Measurements from ENCODE around the gene HSPA9. TPM values are rescaled to one million over a fixed set of nuclear protein-coding genes. Genes with fewer than 3 reads are reported as not detected.

Gene HSPA9
- total RNA-seq, 1 experiment from 2014 or later: 502 TPM

DNA sequence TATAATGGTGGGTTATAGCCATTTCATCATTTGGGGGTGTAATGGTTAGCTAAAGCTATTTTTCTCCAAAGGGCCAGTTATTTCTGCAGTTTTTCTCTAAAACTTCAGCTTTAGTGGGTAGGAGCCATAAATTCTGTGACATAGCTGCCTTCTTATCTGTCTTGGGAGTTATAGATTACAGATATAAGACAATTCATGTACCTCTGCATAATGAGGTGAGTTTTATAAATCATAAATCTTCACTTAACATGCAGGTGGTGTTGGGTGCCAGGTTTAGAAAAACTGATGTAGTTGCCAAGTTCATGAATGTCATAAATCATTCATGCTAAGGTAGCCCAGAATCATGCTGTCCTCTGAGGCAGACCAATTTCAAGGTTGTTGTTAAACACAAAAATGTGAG is 10.0 kb upstream of the HSPA9 start:
- no TSS peak for BruUV-seq (replicated peaks)
- DNase-seq (ENCODE audit: low spot score): no peak
- H3K4me3 ChIP-seq (ENCODE audit: low read depth, low read length, poor library complexity, severe bottlenecking): no peak overlapping the region
- no peaks in the 10 kb centered on the region for H3K27me3 ChIP-seq (replicated peaks; ENCODE audit: insufficient read depth, low read depth, low read length, poor library complexity)
- POLR2A ChIA-PET (ENCODE audit: low non-redundant PET): no interaction called here
- no peak overlapping the region for H3K27ac ChIP-seq (ENCODE audit: low read depth, low read length, poor library complexity, severe bottlenecking)
- no peak for TF ChIP-seq EZH2 (IDR thresholded peaks at IDR 0.05; ENCODE audit: borderline replicate concordance, low read depth, low read length, poor library complexity, severe bottlenecking)
- TF ChIP-seq, protein P1, sequence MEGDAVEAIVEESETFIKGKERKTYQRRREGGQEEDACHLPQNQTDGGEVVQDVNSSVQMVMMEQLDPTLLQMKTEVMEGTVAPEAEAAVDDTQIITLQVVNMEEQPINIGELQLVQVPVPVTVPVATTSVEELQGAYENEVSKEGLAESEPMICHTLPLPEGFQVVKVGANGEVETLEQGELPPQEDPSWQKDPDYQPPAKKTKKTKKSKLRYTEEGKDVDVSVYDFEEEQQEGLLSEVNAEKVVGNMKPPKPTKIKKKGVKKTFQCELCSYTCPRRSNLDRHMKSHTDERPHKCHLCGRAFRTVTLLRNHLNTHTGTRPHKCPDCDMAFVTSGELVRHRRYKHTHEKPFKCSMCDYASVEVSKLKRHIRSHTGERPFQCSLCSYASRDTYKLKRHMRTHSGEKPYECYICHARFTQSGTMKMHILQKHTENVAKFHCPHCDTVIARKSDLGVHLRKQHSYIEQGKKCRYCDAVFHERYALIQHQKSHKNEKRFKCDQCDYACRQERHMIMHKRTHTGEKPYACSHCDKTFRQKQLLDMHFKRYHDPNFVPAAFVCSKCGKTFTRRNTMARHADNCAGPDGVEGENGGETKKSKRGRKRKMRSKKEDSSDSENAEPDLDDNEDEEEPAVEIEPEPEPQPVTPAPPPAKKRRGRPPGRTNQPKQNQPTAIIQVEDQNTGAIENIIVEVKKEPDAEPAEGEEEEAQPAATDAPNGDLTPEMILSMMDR (conservative IDR thresholded peaks at IDR 0.05; ENCODE audit: low read depth, low read length): no peak
- no peaks in the 10 kb centered on the region for H3K4me1 ChIP-seq (ENCODE audit: insufficient read depth, low read length, poor library complexity, severe bottlenecking)
- CTCF ChIA-PET: no interaction called here
- H3K36me3 ChIP-seq (ENCODE audit: insufficient read depth, low read length, poor library complexity, severe bottlenecking): no peaks in the 10 kb centered on the region
- intact Hi-C loops (cut with micrococcal nuclease; ENCODE audit: unreplicated experiment): no loop called here
- H3K9me3 ChIP-seq (ENCODE audit: low read depth, low read length, poor library complexity, severe bottlenecking): no peaks in the 10 kb centered on the region

GRCh38 chr5:138583984-138584637 is 8.9 kb upstream of the HSPA9 start:
- TF ChIP-seq, protein P1 (conservative IDR thresholded peaks at IDR 0.05; ENCODE audit: low read depth, low read length): no peak
- no peak for TF ChIP-seq EZH2 (IDR thresholded peaks at IDR 0.05; ENCODE audit: borderline replicate concordance, low read depth, low read length, poor library complexity, severe bottlenecking)
- ChIA-PET POLR2A (ENCODE audit: low non-redundant PET) (no interaction called here), CTCF (interaction anchor here (0.5 kb wide), 1 partner anchor 13 kb away, joined by 8 read pairs; no protein-coding TSS in a partner anchor)
- H3K27ac ChIP-seq (ENCODE audit: low read depth, low read length, poor library complexity, severe bottlenecking): no peak overlapping the region
- no peak for DNase-seq (ENCODE audit: low spot score)
- no peaks in the 10 kb centered on the region for H3K36me3 ChIP-seq (ENCODE audit: insufficient read depth, low read length, poor library complexity, severe bottlenecking)
- no peaks in the 10 kb centered on the region for H3K4me1 ChIP-seq (ENCODE audit: insufficient read depth, low read length, poor library complexity, severe bottlenecking)
- intact Hi-C loops (cut with micrococcal nuclease; ENCODE audit: unreplicated experiment): no loop called here
- BruUV-seq (replicated peaks): no TSS peak
- H3K4me3 ChIP-seq (ENCODE audit: low read depth, low read length, poor library complexity, severe bottlenecking): no peak overlapping the region
- no peaks in the 10 kb centered on the region for H3K27me3 ChIP-seq (replicated peaks; ENCODE audit: insufficient read depth, low read depth, low read length, poor library complexity)
- H3K9me3 ChIP-seq (ENCODE audit: low read depth, low read length, poor library complexity, severe bottlenecking): no peaks in the 10 kb centered on the region

- H3K36me3 ChIP-seq (ENCODE audit: insufficient read depth, low read length, poor library complexity, severe bottlenecking): no peaks in the 10 kb centered on the region
- ChIA-PET POLR2A (ENCODE audit: low non-redundant PET) (no interaction called here), CTCF (no interaction called here)
- H3K4me1 ChIP-seq (ENCODE audit: insufficient read depth, low read length, poor library complexity, severe bottlenecking): no peaks in the 10 kb centered on the region
- no TSS peak for BruUV-seq (replicated peaks)
- H3K27me3 ChIP-seq (replicated peaks; ENCODE audit: insufficient read depth, low read depth, low read length, poor library complexity): no peaks in the 10 kb centered on the region
- H3K27ac ChIP-seq (ENCODE audit: low read depth, low read length, poor library complexity, severe bottlenecking): no peak overlapping the region
- H3K4me3 ChIP-seq (ENCODE audit: low read depth, low read length, poor library complexity, severe bottlenecking): no peak overlapping the region
- DNase-seq (ENCODE audit: low spot score): no peak
- TF ChIP-seq, protein P1 (conservative IDR thresholded peaks at IDR 0.05; ENCODE audit: low read depth, low read length): no peak
- TF ChIP-seq EZH2 (IDR thresholded peaks at IDR 0.05; ENCODE audit: borderline replicate concordance, low read depth, low read length, poor library complexity, severe bottlenecking): no peak
- intact Hi-C loops (cut with micrococcal nuclease; ENCODE audit: unreplicated experiment): no loop called here
- H3K9me3 ChIP-seq (ENCODE audit: low read depth, low read length, poor library complexity, severe bottlenecking): no peaks in the 10 kb centered on the region
Observed at GRCh38 chr5:138582959-138583358, 7.8 kb upstream of the HSPA9 start.
